Upper lobe of left lung (tissue), 4 donors: ENCODE results near the gene CSH1.

Experiments used
- POLR2AphosphoS5 ChIP-seq, 2 donors: sonication (generic); formaldehyde crosslinking; IDR thresholded peaks; one replicate each; pipeline ENCODE4 v1.5.1; 2017; ENCODE audit warnings: antibody characterized with exemption in 2 of 2
- TF ChIP-seq, protein P1 (sequence below), 6 experiments: fragments of 450-650 bp in 4 of 6; fragments of 200-600 bp in 2 of 6; sonication (generic) in 2 of 6; IDR thresholded peaks; one replicate each; pipeline ENCODE4 v1.5.1; 2016 to 2019; ENCODE audit warnings: antibody characterized with exemption in 6 of 6

DNA sequence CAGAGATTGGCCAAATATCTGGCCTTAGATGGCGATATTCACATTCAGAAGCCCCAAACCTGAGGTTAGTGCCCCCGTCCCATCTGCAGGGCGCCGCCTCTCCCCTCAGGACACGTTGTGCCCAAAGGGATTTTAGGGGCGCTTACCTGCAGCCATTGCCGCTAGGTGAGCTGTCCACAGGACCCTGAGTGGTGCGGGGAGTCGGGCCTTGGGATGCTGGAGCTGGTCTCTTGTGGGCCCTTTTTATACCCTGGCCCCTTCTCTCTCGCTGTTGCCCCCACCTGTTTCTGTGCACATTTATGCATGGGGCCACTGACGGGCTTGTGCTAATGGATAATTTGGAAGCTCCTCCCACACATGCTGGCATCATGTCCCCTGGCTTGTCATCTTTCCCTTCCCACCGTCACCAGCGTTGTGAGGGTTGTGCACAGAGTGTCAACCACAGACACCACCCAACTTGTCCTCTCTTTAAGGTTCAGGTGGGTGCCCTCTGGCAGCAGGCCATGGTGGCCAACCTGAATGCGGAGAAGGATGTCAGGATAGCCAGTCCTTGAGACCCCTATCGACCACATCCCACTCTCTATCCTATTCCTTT lies 14.8 kb upstream of the CSH1 start, which contains the start of gene CSHL1:
- TF ChIP-seq, protein P1, sequence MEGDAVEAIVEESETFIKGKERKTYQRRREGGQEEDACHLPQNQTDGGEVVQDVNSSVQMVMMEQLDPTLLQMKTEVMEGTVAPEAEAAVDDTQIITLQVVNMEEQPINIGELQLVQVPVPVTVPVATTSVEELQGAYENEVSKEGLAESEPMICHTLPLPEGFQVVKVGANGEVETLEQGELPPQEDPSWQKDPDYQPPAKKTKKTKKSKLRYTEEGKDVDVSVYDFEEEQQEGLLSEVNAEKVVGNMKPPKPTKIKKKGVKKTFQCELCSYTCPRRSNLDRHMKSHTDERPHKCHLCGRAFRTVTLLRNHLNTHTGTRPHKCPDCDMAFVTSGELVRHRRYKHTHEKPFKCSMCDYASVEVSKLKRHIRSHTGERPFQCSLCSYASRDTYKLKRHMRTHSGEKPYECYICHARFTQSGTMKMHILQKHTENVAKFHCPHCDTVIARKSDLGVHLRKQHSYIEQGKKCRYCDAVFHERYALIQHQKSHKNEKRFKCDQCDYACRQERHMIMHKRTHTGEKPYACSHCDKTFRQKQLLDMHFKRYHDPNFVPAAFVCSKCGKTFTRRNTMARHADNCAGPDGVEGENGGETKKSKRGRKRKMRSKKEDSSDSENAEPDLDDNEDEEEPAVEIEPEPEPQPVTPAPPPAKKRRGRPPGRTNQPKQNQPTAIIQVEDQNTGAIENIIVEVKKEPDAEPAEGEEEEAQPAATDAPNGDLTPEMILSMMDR (IDR thresholded peaks at IDR 0.05), result no peak
- TF ChIP-seq POLR2AphosphoS5 (IDR thresholded peaks at IDR 0.05), result no peak
